Nephron (organoid): ENCODE data around the gene PDILT.
"Not testable (repeated sequence)": the region's sequence is repeated elsewhere in the genome, so short reads cannot be mapped to it uniquely, and the experiment has no call there.

Source experiments
- H3K27ac Mint-ChIP-seq, 3 experiments: 2 replicates each; pipeline ENCODE4 v1.8.0; 2020; ENCODE audit warnings: mixed read lengths in 3 of 3, mild to moderate bottlenecking in 2 of 3, moderate library complexity in 1 of 3
- H3K27me3 Mint-ChIP-seq: 2 replicates; pipeline ENCODE4 v1.8.0; 2021; ENCODE audit warnings: low read depth, mild to moderate bottlenecking, moderate library complexity, mixed read lengths
- H3K36me3 Mint-ChIP-seq: 2 replicates; pipeline ENCODE4 v1.8.0; 2020; ENCODE audit warnings: low read depth, mixed read lengths
- H3K4me1 Mint-ChIP-seq: 2 replicates; pipeline ENCODE4 v1.8.0; 2020; ENCODE audit warnings: mixed read lengths
- H3K4me3 Mint-ChIP-seq, 3 experiments: 2 replicates each; pipeline ENCODE4 v1.8.0; 2020; ENCODE audit warnings: mild to moderate bottlenecking in 3 of 3, mixed read lengths in 3 of 3, moderate library complexity in 2 of 3
- H3K9me3 Mint-ChIP-seq: 2 replicates; pipeline ENCODE4 v1.8.0; 2020; ENCODE audit warnings: mixed read lengths
- CTCF ChIP-seq, 3 experiments: fragments of 200-600 bp; sonication (generic); IDR thresholded peaks; one replicate each; pipeline ENCODE4 v1.5.0; 2021; ENCODE audit warnings: antibody characterized with exemption in 3 of 3; ENCODE audit not compliant: unreplicated experiment in 3 of 3

PDILT gene

GRCh38 chr16:20313741-20314140 is 90.8 kb downstream of the PDILT start:
- TF ChIP-seq CTCF (IDR thresholded peaks at IDR 0.05; ENCODE audit: unreplicated experiment in 3 of 3) = no peak
- H3K27me3 Mint-ChIP-seq = peaks cover 13% of the 10 kb centered on the region
- H3K27ac Mint-ChIP-seq = no peak overlapping the region

GRCh38 chr16:20312536-20313095 is 91.9 kb downstream of the PDILT start:
- not testable (repeated sequence) for H3K9me3 Mint-ChIP-seq, H3K4me3 Mint-ChIP-seq

More at GRCh38 chr16:20313741-20314140, 90.8 kb downstream of the PDILT start:
- Mint-ChIP-seq H3K36me3 (no peaks in the 10 kb centered on the region), H3K4me3 (no peak overlapping the region), H3K4me1 (no peaks in the 10 kb centered on the region), H3K9me3 (no peaks in the 10 kb centered on the region)

GRCh38 chr16:20311548-20311947 is 93.0 kb downstream of the PDILT start:
- Mint-ChIP-seq H3K27me3 (peaks cover 4% of the 10 kb centered on the region), H3K4me3 (no peak overlapping the region)

More at GRCh38 chr16:20312536-20313095, 91.9 kb downstream of the PDILT start:
- not testable (repeated sequence) for H3K36me3 Mint-ChIP-seq, H3K27ac Mint-ChIP-seq, H3K27me3 Mint-ChIP-seq, H3K4me1 Mint-ChIP-seq

GRCh38 chr16:20310421-20311395 is 93.8 kb downstream of the PDILT start:
- Mint-ChIP-seq H3K27me3 (peaks cover 9% of the 10 kb centered on the region), H3K4me3 (no peak overlapping the region), H3K9me3 (no peaks in the 10 kb centered on the region), H3K36me3 (no peaks in the 10 kb centered on the region), H3K27ac (no peak overlapping the region), H3K4me1 (no peaks in the 10 kb centered on the region)
- TF ChIP-seq CTCF (IDR thresholded peaks at IDR 0.05; ENCODE audit: unreplicated experiment in 3 of 3) = no peak

More at GRCh38 chr16:20311548-20311947, 93.0 kb downstream of the PDILT start:
- Mint-ChIP-seq H3K27ac (no peak overlapping the region), H3K9me3 (no peaks in the 10 kb centered on the region), H3K4me1 (no peaks in the 10 kb centered on the region), H3K36me3 (no peaks in the 10 kb centered on the region)
- no peak for TF ChIP-seq CTCF (IDR thresholded peaks at IDR 0.05; ENCODE audit: unreplicated experiment in 3 of 3)

GRCh38 chr16:20309786-20310185 is 94.8 kb downstream of the PDILT start:
- no peak overlapping the region for H3K4me3 Mint-ChIP-seq
- TF ChIP-seq CTCF (IDR thresholded peaks at IDR 0.05; ENCODE audit: unreplicated experiment in 3 of 3) = no peak

More at GRCh38 chr16:20309786-20310185, 94.8 kb downstream of the PDILT start:
- Mint-ChIP-seq H3K9me3 (no peaks in the 10 kb centered on the region), H3K36me3 (no peaks in the 10 kb centered on the region), H3K4me1 (no peaks in the 10 kb centered on the region), H3K27ac (no peak overlapping the region), H3K27me3 (peaks cover 6% of the 10 kb centered on the region)
